ENCODE data around the gene CLC.

DNA sequence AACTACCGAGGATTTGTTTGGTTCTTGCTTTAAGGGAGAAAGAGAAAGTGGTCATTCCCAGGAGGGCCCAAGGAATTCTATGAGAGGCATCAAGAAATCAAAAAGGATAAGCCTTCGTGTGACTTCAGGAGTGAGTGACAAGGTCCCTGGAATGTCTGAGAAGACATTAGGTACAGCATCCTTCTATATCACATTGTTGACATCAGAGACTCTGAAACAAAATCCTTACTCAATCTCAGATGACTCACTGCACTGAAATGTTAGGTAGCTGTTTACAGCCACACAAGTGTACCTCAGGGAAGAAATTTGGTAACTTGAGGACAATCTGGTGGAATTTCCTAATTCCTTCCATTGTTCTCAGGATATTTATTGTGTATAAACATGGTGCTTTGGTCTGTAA is 41.4 kb downstream of the CLC start:
- no peak for TF ChIP-seq POLR2AphosphoS5 (IDR thresholded peaks at IDR 0.05; ENCODE audit: low read depth, low read length)
- TF ChIP-seq POLR2A (IDR thresholded peaks at IDR 0.05; ENCODE audit: low read depth, low read length), result no peak
- no peak for TF ChIP-seq PAX5 (IDR thresholded peaks at IDR 0.05; ENCODE audit: insufficient read depth, low read length, severe bottlenecking)
- TF ChIP-seq TAF1 (IDR thresholded peaks at IDR 0.05; ENCODE audit: low read depth, low read length), result no peak
- TF ChIP-seq POU2F2 (IDR thresholded peaks at IDR 0.05; ENCODE audit: low read depth, low read length), result no peak

Data from GM12891 (cell line).